Amniotic stem cell (primary cell): ENCODE measurements around the gene BHLHA15.

Experiments used
- DNase-seq: peaks from one replicate; lab custom pipeline; 2025; lab: John Stamatoyannopoulos, UW

The BHLHA15 gene

DNA sequence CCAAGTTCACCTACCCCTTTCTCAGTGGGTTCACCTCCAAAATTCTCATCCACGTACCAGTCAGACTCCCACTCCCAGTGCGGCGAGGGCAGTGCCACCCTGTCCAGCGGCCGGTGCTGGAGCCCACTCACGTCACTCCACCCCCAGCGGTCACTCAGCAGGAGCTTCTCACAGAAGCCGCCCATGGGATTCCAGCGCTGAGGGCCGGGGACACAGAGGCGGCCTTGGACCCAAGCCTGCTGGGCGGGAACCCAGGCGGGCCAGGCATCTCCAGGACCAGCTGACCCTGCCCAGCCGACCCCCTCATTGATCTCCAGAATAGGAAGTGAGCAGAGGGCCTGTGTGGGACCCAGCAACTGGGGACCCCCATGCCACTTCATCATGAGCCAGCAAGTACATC lies 33.6 kb downstream of the BHLHA15 start:
- no peak for DNase-seq

DNA sequence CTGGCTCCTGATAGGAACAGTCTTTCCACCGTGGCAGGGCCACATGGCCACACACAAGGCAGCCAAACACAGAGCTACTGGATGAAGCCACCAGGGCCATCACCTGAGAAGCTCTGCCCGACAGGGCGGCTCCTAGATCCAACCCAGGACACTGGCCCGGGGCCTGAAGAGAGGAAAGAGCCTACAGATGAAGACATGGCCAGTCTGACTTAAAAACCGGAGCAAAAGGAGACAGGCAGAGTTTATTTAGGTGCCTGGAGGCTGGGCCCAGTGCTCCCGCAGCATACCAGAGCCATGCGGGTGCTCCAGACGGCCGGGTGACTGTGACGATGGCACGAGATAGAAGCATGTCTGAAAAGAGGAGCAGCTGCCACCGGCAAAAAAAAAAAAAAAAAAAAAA lies 36.9 kb downstream of the BHLHA15 start:
- no peak for DNase-seq

DNA sequence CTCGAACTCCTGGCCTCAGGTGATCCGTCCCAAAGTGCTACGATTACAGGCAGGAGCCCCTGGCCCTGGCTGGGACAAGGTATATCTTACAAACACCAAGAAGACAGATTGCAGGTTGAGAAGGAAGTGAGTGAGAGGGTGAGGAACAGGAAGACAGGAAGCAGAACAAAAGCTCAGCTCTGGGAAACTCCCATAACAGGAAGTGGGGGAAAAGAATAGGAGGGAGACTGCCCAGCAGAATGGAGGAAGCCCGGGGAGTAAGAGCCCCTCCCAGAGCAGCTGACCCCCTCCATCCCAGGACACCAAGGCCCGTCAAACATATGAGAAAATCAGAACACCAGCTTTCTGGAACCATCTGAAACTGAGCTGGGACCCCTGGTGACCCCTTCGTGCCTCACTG lies 37.9 kb downstream of the BHLHA15 start:
- no peak for DNase-seq

DNA sequence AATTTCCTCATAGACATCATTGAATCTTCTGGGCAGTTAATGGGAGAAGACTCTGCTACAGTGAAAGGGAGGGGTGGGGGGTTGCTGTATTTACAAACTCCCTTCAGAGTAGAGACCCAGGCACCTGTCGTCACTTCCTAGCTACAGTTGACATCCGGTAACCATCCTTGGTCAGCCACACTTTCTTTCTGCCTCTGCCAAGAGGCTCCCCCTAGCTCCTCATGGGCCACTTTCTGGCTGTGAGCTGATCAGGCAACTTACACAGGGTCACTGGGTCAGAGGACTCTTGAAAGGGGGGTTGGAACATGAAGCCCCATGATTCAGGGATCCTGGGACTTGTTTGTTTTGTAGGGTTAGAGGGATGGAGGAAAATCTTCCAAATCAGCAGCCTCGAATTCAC lies 39.5 kb downstream of the BHLHA15 start:
- no peak for DNase-seq

DNA sequence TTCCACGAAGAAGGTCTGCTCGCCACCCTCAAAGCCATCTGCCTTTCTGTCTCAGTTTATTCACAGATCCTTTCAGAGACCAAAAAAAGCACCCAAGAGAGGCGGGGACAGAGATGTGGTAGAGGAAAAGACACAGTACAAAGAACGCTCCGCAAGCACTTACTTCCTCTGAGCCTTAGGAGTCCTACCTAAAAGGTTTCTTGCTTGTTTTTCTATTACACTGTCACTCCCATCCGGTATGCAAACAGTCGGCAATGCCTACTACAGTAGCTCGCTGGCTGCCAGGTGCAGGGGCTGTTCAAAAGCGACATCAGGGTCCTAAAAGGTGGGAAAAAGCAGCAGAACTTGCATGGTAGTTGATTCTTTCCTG lies 40.0 kb downstream of the BHLHA15 start:
- DNase-seq = no peak

DNA sequence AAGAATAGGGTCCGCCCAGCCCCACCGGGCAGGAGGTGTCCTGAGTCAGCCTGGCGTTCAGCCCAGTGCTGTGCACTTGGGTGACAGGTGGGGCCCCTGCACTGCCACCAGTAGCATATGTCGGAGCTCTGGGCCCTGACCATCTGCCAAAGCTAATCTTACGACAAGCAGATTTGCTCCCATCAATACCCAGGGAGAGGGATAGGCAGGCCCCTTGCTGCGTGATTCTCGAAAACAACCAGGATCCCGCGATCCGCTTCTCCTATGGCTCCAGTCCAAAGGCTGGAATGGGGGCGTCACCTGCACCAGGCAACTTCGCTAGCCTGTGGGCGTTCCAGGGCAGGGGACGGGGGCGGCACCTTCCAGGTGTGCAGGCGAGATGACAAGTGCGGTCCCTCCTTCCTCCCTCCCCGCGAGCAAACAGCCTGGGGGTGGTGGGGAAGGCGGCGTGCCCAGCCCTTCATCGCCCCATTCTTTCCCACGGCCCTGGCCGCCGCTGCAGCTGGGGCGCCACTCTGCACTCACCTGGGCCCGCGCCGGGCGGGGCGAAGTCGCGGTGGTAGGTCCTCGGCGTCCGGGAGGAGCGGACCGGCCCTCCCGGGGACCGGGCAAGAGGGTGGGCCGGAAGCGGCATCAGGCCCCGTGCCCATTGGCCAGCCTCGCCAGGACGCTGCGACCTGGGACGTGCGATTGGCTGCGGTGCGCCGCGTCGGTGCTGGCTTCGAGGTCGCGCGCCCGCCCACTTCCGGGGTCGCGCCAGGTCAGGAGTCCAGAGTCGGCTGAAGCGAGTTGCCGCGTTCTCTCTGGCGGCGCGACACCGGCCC lies 40.6 kb downstream of the BHLHA15 start, which contains the start of gene TECPR1:
Gene TECPR1, minus strand, starts transcription at position 632 of the 824 bp plus-strand sequence. CDS start 6,086 bp downstream, outside the sequence.
- peak; percentile 84 for DNase-seq

DNA sequence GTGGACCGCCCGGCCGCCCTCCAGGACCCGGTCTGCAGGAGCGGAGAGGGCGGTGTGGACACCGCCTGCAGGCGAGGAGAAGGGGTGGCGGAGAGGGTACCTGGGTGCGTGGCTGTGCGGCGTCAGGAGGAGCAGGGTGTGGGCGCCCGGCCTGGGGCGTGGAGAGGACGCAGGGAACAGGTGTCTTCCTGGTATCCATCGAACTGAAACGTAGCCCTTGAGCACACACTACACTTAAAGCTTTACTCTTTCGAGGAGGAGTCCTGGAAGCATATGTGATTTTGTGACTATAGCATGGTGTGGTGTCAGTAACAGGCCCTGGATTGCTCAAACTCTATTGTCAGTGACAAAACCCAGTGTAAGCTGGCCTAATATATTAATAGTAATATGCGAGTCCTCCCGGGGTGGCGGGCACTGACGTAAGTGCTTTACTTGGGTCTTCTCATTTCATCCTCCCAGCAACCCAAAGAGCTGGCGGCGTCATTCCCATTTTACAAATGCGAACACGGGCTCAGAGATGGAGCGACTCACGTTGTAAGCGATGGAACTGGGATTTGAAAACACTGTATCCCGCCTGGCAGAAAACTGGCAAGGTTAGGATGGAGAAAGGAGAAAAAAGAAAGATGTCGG lies 41.3 kb downstream of the BHLHA15 start:
- DNase-seq = no peak

DNA sequence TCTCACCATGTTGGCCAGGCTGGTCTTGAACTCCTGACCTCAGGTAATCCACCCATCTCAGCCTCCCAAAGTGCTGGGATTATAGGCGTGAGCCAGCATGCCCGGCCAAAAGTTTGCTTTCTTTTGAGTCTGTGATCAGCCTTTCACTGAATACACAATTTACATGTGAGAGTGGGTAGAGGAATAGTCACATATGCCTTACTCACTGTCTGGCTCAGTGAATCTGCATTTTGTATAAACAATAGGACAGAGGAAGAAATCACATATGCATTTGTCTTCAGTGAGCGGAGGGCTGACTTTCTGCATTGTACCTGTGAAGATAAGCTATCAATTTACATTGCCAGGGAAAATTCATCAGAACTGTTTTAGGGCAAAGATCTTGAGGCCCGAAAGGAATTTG lies 43.3 kb downstream of the BHLHA15 start:
- DNase-seq = no peak

DNA sequence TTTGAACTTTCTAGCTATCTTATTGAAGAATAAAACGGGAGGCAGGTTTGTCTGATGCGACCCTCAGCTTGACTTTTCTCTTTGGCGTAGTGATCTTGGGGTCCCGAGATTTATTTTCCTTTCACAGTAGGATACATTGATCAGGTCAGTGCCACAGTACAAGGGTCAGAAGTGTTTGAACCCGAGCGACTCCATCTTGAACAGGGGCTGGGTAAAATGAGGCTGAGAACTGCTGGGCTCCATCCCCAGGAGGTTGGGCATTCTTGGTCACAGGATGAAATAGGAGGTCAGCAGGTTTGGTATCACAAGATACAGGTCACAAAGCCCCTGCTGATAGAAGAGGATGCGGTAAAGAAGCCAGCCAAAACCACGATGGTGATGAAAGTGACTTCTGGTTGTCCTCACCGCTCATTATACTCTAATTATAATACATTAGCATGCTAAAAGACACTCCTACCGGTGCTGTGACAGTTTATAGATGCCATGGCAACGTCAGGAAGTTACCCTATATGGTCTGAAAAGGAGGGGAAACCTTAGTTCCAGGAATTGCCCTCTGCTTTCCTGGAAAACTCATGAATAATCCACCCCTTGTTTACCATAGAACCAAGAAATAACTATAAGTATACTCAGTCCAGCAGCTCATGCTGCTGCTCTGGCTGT lies 43.8 kb downstream of the BHLHA15 start:
- no peak for DNase-seq

DNA sequence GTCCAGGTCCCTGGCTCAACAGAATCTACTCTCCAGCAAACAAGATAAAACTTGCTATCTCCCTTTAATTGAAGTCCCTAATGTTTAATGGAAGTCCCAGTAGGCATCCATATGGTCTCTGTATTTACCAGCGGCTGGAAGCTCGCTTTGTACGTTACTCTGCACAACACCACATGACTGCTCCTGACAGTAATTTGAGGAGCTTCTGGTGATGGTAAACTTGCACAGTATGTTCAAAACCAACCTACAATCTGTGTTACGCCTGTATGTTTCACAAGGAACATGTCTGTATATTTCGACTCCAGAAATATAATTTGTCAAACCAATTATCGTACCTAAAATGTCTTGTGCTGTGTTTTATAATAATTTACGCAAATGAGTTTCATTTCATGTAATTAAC lies 45.2 kb downstream of the BHLHA15 start:
- DNase-seq = no peak

DNA sequence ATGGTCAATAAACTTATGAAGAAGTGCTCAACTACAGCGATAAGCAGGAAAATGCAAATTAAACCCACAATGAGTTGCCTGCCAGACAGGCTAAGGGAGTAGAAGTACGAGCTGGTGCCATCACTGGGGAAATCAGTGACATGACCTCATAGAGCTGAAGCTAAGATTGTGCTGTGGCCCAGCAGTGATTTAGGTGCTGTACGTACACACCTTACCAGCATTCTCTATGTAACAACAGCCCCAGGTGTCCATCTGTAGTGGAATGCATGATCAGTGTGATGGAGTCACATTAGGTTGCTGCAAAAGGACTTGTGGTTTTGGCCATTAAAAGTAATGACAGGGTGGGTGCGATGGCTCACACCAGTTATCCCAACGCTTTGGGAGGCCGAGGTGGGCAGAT lies 46.5 kb downstream of the BHLHA15 start:
- no peak for DNase-seq
